Embryonic facial prominence (tissue), 1 donor: ENCODE results near the gene CLTCL1.

ENCODE experiments used
- DNase-seq: peaks from one replicate; pipeline ENCODE4 v3.0.0-alpha.2; 2016; ENCODE audit errors: extremely low spot score

The CLTCL1 gene

DNA sequence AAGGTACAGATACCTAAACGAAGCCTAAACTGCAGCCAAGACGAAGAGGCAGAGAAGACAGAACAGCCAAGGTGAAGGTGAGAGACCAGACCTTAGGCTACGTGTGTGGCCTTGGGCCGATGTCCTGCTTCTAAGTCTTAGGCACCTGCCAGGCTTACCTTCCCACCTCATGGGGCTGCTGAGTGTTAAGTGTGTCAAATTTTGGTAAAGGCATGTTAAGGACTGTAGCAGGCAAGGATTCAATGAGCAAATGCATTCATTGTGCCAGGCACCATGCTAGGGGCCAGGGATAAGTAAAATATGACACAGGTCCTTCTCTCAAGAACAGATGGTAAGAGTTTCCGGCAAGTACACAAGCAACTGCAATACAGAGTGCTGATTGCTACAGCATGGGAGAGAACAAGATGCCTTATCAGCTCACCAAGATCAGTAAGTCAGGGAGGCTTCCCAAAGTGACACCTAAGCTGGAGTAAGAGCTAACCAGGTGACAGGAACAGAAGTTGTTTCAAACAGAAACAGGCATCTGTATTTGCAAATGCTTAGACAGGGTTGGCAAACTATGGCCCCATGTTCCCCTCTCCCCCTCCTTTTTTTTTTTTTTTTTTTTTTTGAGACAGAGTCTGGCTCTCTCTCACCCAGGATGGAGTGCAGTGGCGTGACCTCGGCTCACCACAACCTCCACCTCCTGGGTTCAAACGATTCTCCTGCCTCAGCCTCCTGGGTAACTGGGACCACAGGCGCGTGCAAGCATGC is 46.7 kb downstream of the CLTCL1 start:
- no peak for DNase-seq

DNA sequence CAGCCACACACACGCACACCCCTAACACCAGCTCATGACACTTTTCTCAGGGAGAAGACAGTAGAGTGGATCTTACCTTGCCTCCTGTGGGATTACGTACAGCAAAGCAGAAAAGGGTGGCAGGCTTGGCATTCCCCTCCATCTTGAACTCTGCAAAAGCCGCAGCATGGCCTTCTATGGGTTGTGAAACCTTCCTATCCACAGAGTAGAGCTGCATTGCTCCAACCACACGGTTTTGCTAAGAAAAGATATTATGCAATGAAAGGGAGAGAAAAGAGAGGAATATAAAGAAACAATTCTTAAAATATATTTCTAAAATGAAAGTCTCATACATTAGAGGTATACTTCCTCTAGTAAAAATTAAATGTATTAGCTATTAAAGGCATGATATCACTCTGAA is 48.8 kb downstream of the CLTCL1 start:
- DNase-seq = no peak

DNA sequence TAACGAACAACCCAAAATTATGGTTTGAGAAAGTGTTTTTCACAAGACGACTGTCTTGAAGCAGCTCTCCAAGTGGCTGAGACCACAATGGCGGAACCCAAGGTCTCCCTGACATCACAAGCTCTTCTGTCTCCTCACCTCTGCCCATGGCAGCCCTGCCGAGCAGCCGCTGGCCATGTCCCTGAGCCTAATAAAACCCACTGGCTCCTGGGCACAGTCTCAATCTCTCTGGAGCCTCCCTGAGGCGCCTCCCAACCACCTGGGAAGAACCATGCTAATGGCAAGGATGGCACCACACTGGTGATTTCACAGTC is 50.0 kb downstream of the CLTCL1 start:
- DNase-seq = no peak

DNA sequence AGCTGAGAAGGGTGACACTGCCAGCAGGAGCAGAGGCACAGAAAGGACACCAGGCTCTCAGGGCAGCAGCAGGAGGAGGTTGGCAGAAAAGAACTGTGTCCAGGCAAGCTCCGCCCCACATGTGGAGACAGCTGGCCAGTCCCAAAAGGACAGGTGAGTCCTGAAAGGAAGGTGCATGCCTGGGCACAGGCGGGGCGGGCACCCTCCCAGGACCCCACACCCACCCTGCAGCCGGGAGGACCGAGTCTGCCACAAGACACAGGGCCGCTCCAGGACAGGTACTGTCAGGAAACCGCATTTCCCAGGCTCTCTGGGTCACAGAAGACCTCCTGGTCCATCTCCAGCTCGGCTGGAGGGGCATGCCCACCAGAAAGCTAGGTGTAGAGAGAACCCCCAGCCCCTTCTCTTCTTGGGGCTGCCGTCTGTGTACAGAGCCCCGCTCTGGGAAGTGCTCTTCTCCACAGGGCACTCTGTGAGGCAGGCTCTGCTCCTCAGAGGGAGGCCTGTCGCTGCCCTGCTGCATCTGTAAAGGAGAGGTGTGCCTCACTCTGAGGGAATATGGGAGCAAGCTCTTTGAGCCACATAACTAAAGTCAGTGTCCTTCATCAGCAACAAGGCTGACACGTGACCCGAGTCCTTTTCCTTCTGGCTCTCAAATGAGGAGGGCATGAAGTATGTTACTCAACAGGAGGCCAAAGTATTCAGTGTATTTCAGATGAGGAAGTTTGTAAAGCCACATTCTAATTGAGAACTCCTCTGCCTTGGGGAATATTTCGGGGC is 50.5 kb downstream of the CLTCL1 start:
- DNase-seq = no peak

DNA sequence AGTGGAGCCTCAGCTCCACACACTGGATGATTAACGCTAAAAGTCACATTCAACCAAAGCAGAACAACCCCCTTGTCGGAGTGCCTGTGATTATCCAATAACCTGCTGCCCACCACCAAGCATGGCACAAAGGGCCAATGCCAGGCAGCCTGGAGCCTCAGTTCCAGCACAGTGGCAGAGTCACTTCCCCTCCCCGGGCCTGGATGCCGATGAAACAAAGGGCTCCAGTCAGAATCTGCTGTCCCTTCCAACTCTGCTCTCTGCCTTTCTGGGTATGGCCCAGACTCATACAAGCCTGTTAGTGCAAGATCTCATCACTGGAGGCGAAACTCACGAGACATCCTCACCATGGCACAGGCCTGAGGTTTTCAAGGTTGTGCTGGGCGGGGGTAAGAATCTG is 52.1 kb downstream of the CLTCL1 start:
- DNase-seq = no peak

DNA sequence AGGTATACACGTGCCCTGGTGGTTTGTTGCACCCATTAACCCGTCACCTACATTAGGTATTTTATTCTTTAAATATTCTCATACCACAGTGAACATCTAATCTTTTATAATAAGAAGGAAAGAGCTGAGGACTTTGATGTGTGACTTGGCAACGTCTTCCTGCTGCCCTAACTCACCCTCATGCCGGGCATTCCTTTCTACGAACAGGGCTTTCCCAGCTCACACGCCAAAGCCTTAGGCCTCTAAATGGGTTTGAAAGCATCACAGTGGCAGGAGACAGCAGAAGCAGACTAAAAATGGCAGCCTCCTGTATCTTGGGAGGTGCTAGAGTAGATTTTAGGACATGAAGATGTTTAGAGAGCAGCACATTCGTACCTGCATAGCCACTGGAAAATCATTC is 52.6 kb downstream of the CLTCL1 start:
- no peak for DNase-seq

DNA sequence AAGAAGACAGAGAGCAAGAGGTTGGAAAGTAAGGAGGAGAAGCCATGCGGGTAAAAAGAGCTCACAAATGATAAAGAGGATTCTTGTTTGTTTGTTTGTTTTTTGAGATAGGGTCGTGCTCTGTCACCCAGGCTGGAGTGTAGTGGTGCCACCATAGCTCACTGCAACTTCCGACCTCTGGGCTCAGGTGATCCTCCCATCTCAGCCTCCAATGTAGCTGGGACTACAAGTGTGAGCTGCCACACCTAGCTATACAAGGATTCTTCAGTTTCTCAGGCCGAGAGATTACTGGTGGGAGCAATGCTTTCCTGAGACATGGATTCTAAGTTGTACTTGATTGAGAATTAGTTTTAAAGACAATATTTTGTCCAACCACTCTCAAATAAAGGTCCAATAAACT is 55.6 kb downstream of the CLTCL1 start:
- DNase-seq = no peak

DNA sequence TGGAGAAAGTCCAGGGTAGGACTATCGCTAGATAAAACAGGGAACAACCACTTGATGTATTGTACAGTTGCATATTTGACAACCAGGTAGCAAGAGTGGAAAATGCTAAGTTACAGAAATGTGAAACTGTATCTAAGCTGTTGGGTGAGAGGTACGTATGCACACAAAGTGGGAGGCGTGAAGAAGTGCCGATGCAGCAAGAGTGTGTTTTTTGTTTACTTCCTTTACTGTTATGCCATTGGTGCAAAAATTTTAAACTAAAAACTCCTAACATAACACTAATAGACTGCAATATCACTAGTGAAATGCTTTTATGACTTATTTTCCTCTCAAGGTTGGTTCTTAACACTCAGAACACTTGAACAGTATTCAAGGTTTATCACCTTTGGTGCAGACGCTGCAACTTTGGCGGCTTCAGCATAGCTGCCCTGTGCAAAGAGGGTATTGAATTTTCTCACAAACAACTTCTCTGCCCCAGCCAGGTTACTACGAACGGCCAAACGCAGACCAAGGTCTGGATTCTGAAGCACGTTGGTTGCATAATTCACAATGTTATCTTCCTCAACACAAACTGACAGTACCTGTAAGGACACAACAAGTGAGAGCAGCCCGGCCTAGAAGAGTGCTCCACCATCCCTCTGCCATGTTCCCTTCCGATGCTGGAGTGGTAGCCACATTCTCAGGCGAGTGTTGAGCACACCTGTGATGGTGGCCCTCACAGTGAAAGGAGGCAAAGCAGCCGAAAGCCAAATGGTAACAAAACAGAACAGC is 57.2 kb downstream of the CLTCL1 start:
- DNase-seq = no peak

DNA sequence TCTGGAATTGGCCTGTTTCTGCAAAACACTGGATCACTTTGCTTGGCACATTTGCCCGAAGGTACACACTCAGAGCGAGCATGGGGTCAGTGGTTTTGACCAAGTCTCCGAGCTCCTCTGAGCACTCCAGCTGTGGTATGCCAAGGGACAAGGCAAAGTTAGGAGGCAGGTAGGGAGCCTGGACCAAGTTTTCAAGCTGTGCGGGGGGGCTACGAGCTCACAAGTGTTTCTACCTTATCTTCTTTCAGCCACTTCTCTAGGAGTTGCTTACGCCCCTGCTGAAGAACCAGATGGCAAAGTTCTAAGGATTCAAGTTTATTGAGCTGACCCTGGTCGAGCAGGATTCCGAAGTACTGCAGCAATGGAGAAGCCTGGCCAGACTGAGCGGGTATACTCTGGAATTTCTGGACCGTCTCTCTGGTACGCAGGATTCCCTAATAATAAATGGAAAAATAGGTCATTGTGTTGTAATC is 58.3 kb downstream of the CLTCL1 start:
- no peak for DNase-seq

DNA sequence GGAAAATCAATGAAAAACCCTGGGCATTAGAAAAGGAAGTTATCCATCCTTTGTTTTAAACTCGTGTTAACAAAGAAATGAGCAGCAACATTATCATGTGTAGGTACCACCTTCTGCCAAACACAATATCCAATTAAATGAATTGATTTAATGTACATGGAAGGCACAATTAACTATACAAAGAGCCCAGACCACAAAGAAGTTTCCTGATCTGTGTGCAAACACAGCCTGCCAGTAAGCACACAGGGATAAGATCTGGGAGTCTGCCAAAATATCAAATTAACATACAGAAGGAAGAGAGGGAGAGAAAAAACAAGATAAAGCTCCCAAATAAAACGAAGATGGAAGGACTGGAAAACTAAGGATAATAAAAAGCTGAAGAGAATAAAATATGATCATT is 58.9 kb downstream of the CLTCL1 start:
- no peak for DNase-seq

DNA sequence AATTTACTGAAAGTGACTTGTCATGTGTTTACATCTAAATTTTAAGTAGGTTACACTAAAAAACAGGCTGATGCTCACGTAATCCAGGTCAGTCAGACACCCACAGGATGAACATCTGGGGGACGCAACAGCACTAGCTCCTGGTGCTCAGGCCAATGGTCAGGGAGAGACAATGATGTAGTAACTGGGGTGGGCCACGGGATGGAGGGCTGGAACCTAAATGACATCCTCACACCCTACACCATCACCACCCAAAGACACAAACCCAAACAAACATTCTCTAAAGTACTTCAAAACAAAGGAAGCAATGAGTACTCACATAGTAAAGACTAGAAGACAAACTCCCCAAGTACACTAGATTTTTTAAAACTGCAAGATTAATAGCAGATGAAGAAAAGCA is 59.5 kb downstream of the CLTCL1 start:
- no peak for DNase-seq

DNA sequence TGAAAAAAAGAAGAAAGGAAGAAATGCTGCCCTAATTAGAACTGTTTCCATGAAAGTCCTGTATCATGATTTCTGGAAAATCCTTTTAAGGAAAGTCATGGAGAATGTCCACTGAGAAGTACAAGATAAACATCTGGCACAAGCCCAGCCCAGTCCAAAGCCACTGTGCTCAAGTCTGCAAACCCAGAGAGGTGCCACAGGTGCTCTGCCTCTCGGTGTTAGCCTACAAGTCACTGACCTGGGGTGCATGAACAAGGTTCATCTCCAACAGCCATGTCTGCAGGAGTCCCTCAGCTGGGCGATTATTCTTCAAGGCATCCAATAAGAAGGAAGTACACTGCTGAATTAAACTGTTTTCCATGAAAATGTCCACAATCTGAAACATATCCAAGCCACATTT is 61.9 kb downstream of the CLTCL1 start:
- no peak for DNase-seq

DNA sequence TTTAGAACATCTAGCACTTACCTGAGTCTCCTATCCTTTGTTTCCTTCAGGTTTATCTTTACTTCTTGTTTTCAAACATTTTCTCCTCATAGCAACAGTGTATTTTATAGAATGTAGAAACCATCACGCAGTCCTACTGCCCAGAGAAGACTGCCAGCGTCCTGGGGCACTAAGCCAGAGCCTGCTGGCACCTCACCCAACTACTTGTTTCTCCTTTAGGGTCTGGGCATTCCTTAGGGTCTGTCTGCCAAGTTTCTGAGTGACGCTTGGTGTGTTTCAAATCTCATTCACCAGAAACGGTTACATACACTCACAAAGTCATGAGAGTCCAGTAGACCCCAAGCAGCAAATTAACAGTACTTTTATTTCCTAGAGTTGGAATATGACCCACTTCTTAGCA is 63.3 kb downstream of the CLTCL1 start:
- no peak for DNase-seq

DNA sequence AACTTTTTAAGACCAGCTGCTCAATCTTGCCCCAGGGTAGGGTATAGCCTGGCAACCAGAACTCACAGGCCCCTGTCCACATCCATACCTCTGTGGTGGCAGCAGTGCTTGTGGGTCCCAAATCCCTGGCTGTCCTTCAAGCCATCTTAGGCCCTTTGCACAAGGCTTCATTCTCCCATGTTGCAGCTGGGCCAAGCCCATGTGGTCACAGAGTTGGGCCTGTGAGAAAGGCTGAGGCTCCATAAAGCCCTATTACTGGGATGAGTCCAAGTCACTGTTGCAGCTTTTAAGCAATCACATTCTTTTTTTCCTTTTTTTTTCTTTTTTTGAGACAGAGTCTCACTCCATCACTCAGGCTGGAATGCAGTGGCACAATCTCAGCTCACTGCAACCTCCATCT is 65.1 kb downstream of the CLTCL1 start:
- no peak for DNase-seq

DNA sequence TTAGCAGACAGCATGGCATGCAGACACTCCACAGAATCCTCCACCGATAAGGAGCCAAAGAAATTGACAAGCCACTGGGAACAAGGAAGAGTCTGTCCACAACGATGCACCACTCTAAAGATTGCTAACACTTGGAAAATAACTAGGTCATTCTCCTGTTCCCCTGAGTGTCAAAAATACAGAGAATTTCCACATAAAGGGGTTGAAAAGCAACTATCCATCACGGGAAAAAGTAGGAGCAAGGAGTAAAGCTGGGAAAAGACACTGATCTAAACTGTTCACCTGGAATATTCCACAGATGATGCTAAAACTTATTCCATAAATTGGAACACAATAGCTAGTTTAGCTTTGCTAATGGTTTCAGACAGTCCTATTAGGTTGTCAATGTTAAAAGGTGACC is 66.0 kb downstream of the CLTCL1 start:
- DNase-seq = no peak

DNA sequence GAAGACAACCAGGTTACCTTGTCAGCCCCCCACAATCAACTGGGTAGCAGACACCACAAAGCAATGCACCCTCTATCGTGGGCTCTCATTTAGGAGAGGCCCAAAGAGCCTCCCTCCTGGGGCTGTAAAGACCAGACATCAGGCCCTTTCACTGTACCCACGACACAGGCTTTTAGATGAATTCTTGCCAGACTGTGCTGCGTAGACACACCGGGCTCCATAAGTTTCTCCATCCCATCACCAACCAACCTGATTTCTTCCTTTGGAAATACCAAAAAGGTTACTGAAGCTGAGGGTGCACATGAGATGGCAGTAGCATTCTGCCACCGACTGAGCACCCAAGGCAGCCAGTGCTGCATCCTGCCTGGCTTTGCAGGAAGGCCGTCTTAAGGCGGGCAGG is 66.5 kb downstream of the CLTCL1 start:
- no peak for DNase-seq

DNA sequence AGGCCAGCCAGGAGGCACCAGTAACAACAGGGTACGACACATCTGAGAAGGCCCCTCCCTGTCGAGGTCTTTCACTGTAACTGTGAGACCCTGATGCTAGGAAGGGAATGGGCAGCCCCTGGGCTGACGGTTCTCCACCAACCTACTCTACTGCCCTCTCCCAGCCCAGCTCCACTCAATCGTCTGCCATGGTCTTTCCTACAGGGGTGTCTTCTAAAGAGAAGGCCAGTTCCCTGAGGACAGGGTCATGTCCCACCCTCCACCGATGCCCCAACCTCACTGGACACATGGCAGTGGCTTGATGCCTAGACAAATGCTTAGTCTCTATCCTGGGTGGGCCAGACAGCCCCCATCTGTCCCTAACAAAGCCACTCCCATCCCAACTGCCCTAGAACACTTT is 67.0 kb downstream of the CLTCL1 start:
- DNase-seq = no peak

DNA sequence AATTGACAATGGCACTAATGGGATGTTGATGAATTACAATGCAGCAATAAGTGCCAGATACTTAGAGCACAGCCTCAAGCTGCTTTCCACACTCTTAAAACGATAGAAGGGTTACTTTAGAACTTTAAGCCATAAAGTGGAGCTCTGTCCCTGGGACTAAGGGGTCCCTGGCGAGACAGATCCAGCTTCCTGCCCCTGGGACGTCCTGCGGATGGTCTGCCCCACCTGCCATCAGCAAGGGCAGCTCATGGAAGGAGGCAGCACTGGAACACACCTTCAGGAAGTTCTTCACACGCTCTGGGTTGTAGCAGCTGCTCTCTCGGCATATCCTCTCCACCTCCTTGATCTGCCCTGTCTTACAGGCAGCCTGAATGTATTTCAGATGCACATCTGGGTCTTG is 67.9 kb downstream of the CLTCL1 start:
- DNase-seq = no peak

DNA sequence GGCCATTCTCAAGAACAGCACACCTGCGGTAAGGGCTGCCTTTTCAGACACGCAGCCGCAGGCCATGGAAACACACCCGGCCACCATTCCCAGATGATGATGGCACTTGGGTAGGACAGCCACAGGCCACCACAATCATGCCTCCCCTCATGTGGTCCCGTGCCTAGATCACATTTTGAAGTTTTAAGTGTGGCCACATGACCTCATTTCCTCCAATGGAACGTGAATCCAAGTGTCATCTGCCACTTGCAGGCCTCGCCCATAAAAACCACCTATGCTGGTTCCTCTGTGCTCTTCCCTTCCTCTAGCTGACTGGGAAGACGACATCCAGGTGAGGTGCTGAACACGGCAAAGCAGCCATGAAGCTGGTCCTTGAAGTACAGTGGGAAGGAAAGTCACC is 68.4 kb downstream of the CLTCL1 start:
- DNase-seq = no peak

DNA sequence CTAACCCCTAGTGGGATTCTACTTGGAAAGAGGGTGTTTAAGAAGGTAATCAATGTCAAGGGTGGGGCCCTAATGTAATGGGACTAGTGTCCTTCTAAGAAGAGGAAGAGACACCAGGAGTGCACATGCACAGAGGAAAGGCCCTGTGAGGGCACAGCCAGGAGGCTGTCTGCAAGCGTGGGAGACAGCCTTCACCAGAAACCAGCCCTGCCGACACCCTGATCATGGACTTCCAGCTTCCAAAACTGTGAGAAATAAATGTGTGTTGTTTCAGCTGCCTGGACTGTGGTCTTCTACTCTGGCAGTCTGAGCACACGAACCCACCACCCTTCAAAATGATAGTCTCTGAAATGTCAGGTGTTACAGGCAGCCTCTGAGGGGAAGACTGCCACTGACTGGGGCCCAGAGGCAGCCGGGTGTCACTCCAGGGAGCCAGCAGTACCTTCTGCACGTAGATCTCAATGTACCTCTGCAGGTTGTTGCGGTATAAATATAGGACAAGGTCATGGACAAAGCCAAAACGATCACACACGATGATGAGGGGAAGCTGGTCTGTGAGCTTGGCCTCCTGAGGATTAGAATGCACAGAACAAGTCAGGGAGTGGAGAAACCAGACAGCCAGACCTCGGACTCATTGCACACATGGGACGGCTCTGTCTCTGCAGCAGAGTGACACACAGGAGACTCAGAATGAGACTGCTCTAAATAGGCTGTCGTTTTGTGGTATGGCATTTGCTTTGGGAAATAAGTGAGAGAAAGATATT is 69.1 kb downstream of the CLTCL1 start:
- DNase-seq = no peak

DNA sequence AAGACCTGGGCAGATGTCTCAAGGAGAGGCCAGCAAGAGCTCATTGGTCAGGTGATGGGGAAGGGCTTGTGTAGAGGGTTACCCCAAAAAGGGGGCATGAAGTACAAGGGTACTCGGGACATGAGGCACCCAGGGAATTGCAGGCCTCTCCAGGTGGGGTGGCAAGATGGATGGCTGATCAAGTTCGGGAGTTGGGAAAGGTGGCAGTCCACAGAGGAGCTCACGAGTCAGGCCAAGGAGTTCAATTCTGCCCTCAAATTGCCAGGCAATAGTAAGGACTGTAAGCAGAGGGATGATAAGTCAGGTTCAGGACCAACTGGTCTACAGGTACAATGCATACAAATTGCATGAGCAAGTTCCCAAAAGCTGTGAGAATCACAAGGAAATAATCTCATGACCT is 70.7 kb downstream of the CLTCL1 start:
- DNase-seq = no peak
